WI38 (cell line): ENCODE results near the gene TRIM60.
"Not testable (repeated sequence)": the region's sequence is repeated elsewhere in the genome, so short reads cannot be mapped to it uniquely, and the experiment has no call there.

Source experiments
- H3K4me3 ChIP-seq: 2 replicates; pipeline ENCODE4 v1.5.1; 2011; ENCODE audit warnings: low read depth, mild to moderate bottlenecking, control low read depth, low read length
- TF ChIP-seq, protein P1 (sequence below): IDR thresholded peaks from 2 replicates; pipeline ENCODE4 v1.5.1; 2012; ENCODE audit warnings: low read depth, mild to moderate bottlenecking, control low read depth, low read length

TRIM60 gene

DNA sequence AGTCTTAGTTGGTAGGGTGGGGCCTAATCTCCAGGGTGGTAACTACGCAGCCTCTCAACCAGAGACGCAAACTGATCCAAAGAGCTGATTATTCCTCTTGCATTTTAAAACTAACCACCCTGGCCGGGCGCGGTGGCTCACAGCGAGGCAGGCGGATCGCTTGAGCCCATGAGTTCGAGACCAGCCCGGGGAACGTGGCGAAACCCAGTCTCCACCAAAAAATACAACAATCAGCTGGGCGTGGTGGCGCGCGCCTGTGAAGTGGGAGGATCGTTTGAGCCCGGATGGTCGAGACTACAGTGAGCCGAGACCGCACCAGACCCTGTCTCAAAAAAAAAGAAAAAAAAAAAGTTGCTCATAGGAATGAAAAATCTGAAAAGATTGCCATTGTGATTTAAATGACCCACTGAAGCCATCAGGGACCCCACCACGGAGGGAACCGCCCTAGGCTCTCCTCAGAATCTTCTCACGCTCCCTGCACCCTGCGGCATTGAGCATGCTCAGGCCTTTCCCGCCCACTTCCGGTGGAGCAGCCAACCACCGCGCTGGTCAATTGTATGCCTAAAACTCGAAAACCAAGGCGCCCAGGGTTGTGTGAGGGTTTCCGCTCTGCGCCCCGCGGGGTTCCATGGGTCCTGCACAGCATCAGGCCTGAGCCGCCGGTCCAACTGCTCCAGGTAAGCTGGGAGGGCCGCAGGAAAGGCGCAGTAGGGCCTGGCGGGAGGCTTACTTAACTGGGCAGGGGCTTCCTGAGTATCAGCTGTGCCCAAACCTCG lies at the start of gene TRIM60:
TRIM60 (plus strand) TSS at position 564 of the 776 bp plus-strand sequence. CDS start 8,074 bp downstream, outside the sequence.
- no peak within 1 kb of the TSS for H3K4me3 ChIP-seq
- TF ChIP-seq, protein P1, sequence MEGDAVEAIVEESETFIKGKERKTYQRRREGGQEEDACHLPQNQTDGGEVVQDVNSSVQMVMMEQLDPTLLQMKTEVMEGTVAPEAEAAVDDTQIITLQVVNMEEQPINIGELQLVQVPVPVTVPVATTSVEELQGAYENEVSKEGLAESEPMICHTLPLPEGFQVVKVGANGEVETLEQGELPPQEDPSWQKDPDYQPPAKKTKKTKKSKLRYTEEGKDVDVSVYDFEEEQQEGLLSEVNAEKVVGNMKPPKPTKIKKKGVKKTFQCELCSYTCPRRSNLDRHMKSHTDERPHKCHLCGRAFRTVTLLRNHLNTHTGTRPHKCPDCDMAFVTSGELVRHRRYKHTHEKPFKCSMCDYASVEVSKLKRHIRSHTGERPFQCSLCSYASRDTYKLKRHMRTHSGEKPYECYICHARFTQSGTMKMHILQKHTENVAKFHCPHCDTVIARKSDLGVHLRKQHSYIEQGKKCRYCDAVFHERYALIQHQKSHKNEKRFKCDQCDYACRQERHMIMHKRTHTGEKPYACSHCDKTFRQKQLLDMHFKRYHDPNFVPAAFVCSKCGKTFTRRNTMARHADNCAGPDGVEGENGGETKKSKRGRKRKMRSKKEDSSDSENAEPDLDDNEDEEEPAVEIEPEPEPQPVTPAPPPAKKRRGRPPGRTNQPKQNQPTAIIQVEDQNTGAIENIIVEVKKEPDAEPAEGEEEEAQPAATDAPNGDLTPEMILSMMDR, result no peak

DNA sequence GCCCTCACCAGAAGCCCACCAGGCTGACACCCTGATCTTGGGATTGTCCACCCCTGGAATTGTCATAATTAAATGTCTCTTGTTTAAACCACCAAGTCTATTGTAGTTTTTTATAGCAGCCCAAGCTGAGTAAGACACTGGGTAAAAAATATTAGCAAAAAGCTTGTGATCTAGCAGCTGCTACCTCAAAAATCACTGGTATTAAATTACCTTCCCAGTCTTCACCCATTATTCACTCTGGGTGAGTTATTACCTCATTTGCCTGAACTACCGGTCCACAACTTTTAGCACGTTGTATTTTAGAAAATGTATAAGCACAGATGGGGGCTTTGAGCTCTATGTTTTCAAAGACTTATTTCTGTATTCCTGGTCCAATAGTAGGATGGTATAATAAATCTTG lies 42.3 kb upstream of the TRIM60 start:
- TF ChIP-seq, protein P1, result no peak
- no peak overlapping the region for H3K4me3 ChIP-seq

DNA sequence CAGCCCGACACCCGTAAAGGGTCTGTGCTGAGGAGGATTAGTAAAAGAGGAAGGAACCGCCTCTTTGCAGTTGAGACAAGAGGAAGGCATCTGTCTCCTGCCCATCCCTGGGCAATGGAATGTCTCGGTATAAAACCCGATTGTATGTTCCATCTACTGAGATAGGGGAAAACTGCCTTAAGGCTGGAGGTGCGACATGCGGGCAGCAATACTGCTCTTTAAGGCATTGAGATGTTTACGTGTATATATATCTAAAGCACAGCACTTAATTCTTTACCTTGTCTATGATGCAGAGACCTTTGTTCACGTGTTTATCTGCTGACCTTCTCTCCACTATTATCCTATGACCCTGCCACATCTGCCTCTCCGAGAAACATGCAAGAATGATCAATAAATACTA lies 41.0 kb upstream of the TRIM60 start:
- not testable (repeated sequence) for H3K4me3 ChIP-seq

DNA sequence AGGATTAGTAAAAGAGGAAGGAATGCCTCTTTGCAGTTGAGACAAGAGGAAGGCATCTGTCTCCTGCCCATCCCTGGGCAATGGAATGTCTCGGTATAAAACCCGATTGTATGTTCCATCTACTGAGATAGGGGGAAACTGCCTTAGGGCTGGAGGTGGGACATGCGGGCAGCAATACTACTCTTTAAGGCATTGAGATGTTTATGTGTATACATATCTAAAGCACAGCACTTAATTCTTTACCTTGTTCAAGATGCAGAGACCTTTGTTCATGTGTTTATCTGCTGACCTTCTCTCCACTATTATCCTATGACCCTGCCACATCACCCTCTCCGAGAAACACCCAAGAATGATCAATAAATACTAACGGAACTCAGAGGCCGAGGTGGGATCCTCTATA lies 35.7 kb upstream of the TRIM60 start:
- not testable (repeated sequence) for H3K4me3 ChIP-seq

DNA sequence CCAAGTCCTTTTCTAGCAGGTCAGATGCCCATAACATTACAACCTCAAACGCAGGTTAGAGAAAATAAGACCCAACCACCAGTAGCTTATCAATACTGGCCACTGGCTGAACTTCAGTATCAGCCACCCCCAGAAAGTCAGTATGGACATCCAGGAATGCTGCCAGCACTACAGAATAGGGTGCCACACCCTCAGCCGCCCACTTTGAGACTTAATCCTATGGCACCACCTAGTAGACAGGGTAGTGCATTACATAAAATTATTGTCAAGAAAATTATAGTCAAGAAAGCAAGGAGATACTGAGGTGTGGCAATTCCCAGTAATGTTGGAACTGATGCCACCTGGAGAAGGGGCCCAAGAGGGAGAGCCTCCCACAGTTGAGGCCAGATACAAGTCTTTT lies 34.5 kb upstream of the TRIM60 start:
- no peak overlapping the region for H3K4me3 ChIP-seq
- TF ChIP-seq, protein P1, result no peak

DNA sequence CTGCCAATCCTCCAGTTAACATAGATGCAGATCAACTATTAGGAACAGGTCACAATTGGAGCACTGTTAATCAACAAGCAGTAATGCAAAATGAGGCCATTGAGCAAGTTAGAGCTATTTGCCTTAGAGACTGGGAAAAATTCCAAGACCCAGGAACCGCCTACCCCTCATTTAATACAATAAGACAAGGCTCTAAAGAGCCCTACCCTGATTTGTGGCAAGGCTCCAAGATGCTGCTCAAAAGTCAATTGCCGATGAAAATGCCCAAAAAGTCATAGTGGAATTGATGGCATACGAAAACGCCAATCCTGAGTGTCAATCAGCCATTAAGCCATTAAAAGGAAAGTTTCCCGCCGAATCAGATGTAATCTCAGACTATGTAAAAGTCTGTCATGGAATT lies 33.9 kb upstream of the TRIM60 start:
- TF ChIP-seq, protein P1, result no peak
- H3K4me3 ChIP-seq, result no peak overlapping the region

DNA sequence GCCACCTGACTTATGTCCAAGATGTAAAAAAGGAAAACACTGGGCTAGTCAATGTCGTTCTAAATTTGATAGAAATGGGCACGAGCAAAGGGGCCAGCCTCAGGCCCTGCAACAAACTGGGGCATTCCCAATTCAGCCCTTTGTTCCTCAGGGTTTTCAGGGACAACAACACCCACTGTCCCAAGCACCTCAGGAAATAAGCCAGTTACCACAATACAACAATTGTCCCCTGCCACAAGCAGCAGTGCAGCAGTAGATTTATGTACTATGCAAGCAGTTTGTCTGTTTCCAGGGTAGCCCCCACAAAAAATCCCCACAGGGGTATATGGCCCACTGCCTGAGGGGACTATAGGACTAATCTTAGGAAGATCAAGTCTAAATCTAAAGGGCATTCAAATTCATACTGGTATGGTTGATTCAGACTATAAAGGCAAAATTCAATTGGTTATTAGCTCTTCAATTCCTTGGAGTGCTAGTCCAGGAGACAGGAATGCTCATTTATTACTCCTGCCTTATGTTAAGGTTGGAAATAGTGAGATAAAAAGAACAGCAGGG lies 33.2 kb upstream of the TRIM60 start:
- H3K4me3 ChIP-seq, result not testable (repeated sequence)

DNA sequence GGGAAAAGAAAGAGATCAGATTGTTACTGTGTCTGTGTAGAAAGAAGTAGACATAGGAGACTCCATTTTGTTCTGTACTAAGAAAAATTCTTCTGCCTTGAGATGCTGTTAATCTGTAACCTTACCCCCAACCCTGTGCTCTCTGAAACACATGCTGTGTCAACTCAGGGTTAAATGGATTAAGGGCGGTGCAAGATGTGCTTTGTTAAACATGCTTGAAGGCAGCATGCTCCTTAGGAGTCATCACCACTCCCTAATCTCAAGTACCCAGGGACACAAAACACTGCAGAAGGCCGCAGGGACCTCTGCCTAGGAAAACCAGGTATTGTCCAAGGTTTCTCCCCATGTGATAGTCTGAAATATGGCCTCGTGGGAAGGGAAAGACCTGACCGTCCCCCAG lies 29.8 kb upstream of the TRIM60 start:
- not testable (repeated sequence) for H3K4me3 ChIP-seq

DNA sequence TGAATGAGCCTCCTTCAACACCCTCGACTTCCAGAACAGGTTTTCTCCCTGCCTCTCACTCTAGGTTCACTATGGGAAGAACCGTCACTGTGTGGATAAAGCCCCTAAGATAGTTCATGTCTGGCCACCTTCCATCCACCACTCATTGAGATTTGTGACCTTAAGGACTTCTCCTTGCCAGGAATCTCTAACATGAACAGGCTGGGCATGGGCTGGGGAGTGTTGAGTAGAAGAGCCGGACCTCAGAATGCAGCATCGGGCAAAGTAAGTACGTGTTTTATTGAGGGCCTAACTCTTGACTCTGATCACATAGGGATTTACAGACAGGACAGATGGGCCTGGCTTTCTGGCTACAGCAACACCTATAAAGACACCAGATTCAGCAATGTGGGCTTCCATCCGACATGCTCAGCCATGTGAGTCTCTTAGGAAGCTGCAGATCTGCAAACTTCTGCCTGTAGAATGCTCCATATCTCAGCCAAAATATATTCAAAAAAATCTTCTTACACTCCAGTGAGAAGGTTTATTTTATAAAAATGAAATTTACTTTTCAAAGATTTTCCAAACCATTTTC lies 26.4 kb upstream of the TRIM60 start:
- TF ChIP-seq, protein P1, result no peak
- no peak overlapping the region for H3K4me3 ChIP-seq
